ENCODE results near the gene NAT8L. TPM values are rescaled to one million over a fixed set of nuclear protein-coding genes. Genes with fewer than 3 reads are reported as not detected.

The NAT8L gene
- total RNA-seq, 1 experiment from 2014 or later, result 13.9 TPM

DNA sequence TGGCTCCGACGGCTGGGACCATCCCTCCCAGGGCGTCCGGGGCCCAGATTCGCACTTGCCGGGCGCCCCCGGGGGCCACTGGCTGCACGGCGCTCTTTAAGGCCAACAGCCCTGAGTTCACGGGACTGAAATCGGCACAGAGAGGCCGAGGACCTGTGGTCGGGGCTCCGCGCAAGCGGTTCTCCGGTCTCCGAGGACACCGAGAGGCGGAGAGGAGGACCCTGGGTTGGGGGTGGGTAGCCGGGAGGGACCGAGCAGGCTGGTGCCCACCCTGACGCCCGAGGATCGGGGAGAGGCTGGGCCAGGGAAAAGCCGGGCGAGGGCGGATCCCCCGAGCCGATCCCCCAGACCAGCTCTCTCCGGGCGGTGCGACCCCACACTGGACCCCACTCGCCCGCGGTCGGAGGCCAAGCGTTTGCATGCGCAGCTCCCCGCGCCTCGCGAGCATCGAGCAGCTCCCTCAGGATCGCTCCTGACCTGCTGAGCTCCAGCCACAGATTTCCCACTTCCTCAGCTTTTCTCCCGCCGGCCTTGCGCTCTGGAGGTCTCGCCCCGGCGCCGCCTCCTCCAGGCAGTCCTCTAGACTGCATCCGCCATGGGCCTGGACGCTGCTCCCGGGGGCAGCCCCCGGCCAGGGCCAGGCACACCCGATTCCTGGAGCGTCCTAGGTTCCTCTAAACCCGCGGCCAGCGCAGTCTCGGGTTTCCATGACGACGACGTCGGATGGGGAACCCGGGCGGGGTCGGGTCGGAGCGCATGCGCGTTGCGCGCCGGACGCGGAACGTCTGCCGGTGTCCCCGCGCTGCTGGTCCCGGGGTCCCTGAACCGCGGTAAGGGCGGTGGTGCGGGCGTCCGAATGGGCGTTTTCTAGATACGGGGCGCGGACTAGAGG lies 17.6 kb upstream of the NAT8L start:
- 0 out of 5 replicates have a peak, but pooled peaks cover 0 to 2% of the 10 kb centered on the region in 2 experiments for H3K9me3 Mint-ChIP-seq
- H3K4me1 ChIP-seq (ENCODE audit: insufficient read depth, low read length), result no peaks in the 10 kb centered on the region; the same call in 1 of the 2 replicates
- H3K4ac ChIP-seq (ENCODE audit: low read depth, low read length), result no peak overlapping the region
- no peak overlapping the region for H4K91ac ChIP-seq (ENCODE audit: insufficient read length, low read depth, low read length)
- no peak overlapping the region for H4K8ac ChIP-seq (replicated peaks; ENCODE audit: insufficient read length, low read depth, low read length)
- peak overlapping the region; percentile 48 for H3K4me2 ChIP-seq (ENCODE audit: insufficient read depth, insufficient read length, low read length)
- H3K9ac ChIP-seq (ENCODE audit: extremely low read depth, insufficient read length, low read length), result no peak overlapping the region
- no peak overlapping the region for H2AFZ ChIP-seq (ENCODE audit: low read length)
- no peaks in the 10 kb centered on the region for H3K79me1 ChIP-seq (ENCODE audit: insufficient read depth, low read depth, low read length, poor library complexity, severe bottlenecking)
- H3K4me3 Mint-ChIP-seq, result peak overlapping the region; percentile 69 to 88
- no peaks in the 10 kb centered on the region; a peak in 2 of 7 replicates for H3K36me3 Mint-ChIP-seq (ENCODE audit: insufficient read depth in 1 of 3, low read depth in 3 of 3)
- no peak overlapping the region for H4K5ac ChIP-seq (ENCODE audit: insufficient read length, low read depth, low read length)
- no peak overlapping the region for H3K27ac Mint-ChIP-seq
- H3K27ac ChIP-seq (ENCODE audit: insufficient read length, low read depth, low read length), result no peak overlapping the region
- peaks cover 16% of the 10 kb centered on the region for H3K23me2 ChIP-seq (ENCODE audit: insufficient read length, low read depth, low read length, poor library complexity, severe bottlenecking)
- H3K18ac ChIP-seq (ENCODE audit: insufficient read length, low read depth, low read length), result no peak overlapping the region
- peaks cover 19% of the 10 kb centered on the region for H3K27me3 ChIP-seq (ENCODE audit: insufficient read depth, low read length)
- no peak overlapping the region for H3K23ac ChIP-seq (ENCODE audit: insufficient read length, low read depth, low read length)
- no peak overlapping the region for H3K14ac ChIP-seq (ENCODE audit: insufficient read depth, low read length)
- no peaks in the 10 kb centered on the region for H3K79me2 ChIP-seq (ENCODE audit: insufficient read depth, low read length)
- H3K9me3 ChIP-seq (ENCODE audit: control insufficient read depth, low read depth, low read length), result no peaks in the 10 kb centered on the region
- H2BK15ac ChIP-seq (ENCODE audit: low read depth, low read length), result no peak overlapping the region
- H3K27me3 Mint-ChIP-seq (ENCODE audit: low read depth), result peaks cover 76% of the 10 kb centered on the region
- no peak overlapping the region for H2AK5ac ChIP-seq (ENCODE audit: insufficient read length, low read length)
- WGBS (ENCODE audit: extremely low coverage, insufficient read length, low lambda C conversion rate), result no CpG with 5 or more reads among the region's 94 CpGs
- no peak overlapping the region for H2BK5ac ChIP-seq (ENCODE audit: insufficient read length, low read length)
- no peak overlapping the region for H3K56ac ChIP-seq (ENCODE audit: insufficient read length, low read depth, low read length)
- H4K20me1 ChIP-seq (ENCODE audit: control insufficient read depth, insufficient read depth, insufficient read length), result no peaks in the 10 kb centered on the region
- no peaks in the 10 kb centered on the region for H3K4me1 Mint-ChIP-seq
- peak; percentile 92 for DNase-seq
- no peak overlapping the region for H3T11ph ChIP-seq (ENCODE audit: low read length)
- no peak overlapping the region for H2BK12ac ChIP-seq (ENCODE audit: insufficient read length, low read depth, low read length)
- no peak overlapping the region for H2BK120ac ChIP-seq (ENCODE audit: low read depth, low read length, poor library complexity, severe bottlenecking)
- TF ChIP-seq, protein P1, sequence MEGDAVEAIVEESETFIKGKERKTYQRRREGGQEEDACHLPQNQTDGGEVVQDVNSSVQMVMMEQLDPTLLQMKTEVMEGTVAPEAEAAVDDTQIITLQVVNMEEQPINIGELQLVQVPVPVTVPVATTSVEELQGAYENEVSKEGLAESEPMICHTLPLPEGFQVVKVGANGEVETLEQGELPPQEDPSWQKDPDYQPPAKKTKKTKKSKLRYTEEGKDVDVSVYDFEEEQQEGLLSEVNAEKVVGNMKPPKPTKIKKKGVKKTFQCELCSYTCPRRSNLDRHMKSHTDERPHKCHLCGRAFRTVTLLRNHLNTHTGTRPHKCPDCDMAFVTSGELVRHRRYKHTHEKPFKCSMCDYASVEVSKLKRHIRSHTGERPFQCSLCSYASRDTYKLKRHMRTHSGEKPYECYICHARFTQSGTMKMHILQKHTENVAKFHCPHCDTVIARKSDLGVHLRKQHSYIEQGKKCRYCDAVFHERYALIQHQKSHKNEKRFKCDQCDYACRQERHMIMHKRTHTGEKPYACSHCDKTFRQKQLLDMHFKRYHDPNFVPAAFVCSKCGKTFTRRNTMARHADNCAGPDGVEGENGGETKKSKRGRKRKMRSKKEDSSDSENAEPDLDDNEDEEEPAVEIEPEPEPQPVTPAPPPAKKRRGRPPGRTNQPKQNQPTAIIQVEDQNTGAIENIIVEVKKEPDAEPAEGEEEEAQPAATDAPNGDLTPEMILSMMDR (conservative IDR thresholded peaks at IDR 0.05), result no peak
- H2BK20ac ChIP-seq (ENCODE audit: low read depth, low read length, poor library complexity, severe bottlenecking), result no peak overlapping the region

All from H9 (cell line).